CD8-positive, alpha-beta memory T cell (primary cell): ENCODE data around the gene TMPRSS5. TPM values are rescaled to one million over a fixed set of nuclear protein-coding genes. Genes with fewer than 3 reads are reported as not detected.
"Not testable (repeated sequence)": the region's sequence is repeated elsewhere in the genome, so short reads cannot be mapped to it uniquely, and the experiment has no call there.

Experiments
- CTCF ChIA-PET: fragments of 350-600 bp; sonication (Branson Sonifier 250); formaldehyde crosslinking; loops from one replicate; lab custom pipeline; 2021; ENCODE audit warnings: antibody characterized with exemption; lab: Charles Lee
- POLR2A ChIA-PET: fragments of 350-600 bp; sonication (Branson Sonifier 250); formaldehyde crosslinking; loops from one replicate; lab custom pipeline; 2021; ENCODE audit warnings: antibody characterized with exemption; lab: Charles Lee
- DNase-seq, 5 donors: peaks; one replicate each; pipeline versions ENCODE4 v3.0.0 to v3.0.0-alpha.2; 2020 to 2022; ENCODE audit warnings: mixed read lengths in 1 of 5
- H3K27ac ChIP-seq: one replicate; pipeline ENCODE4 v1.7.0; 2013; ENCODE audit warnings: low read depth, mild to moderate bottlenecking, low read length, moderate library complexity
- H3K27me3 ChIP-seq: 2 replicates; pipeline ENCODE4 v1.7.0; 2013; ENCODE audit warnings: low read length, mild to moderate bottlenecking; ENCODE audit not compliant: insufficient read depth, poor library complexity, severe bottlenecking
- H3K36me3 ChIP-seq: 2 replicates; pipeline ENCODE4 v1.7.0; 2013; ENCODE audit warnings: mild to moderate bottlenecking, low read length, moderate library complexity; ENCODE audit not compliant: insufficient read depth
- H3K4me1 ChIP-seq: 2 replicates; pipeline ENCODE4 v1.7.0; 2013; ENCODE audit warnings: mild to moderate bottlenecking, low read length, moderate library complexity; ENCODE audit not compliant: insufficient read depth
- H3K4me3 ChIP-seq: 2 replicates; pipeline ENCODE4 v1.7.0; 2013; ENCODE audit warnings: mild to moderate bottlenecking, low read length
- H3K9me3 ChIP-seq: 2 replicates; pipeline ENCODE4 v1.7.0; 2013; ENCODE audit warnings: mild to moderate bottlenecking, low read length
- H3K27ac Mint-ChIP-seq, 8 donors: one replicate each; pipeline ENCODE4 v1.8.0; 2020 to 2021; ENCODE audit warnings: mixed read lengths in 8 of 8, mild to moderate bottlenecking in 6 of 8, inconsistent platforms in 3 of 8, moderate library complexity in 3 of 8
- H3K27me3 Mint-ChIP-seq, 2 donors: one replicate each; pipeline ENCODE4 v1.8.0; 2020 to 2021; ENCODE audit warnings: mixed read lengths in 2 of 2, mild to moderate bottlenecking in 1 of 2, moderate library complexity in 1 of 2
- H3K36me3 Mint-ChIP-seq, 3 donors: one replicate each; pipeline ENCODE4 v1.8.0; 2020 to 2021; ENCODE audit warnings: mixed read lengths in 3 of 3, inconsistent platforms in 1 of 3, mild to moderate bottlenecking in 1 of 3
- H3K4me1 Mint-ChIP-seq, 3 donors: one replicate each; pipeline ENCODE4 v1.8.0; 2020 to 2021; ENCODE audit warnings: mixed read lengths in 3 of 3, inconsistent platforms in 1 of 3, mild to moderate bottlenecking in 1 of 3
- H3K4me3 Mint-ChIP-seq, 7 donors: one replicate each; pipeline ENCODE4 v1.8.0; 2020 to 2021; ENCODE audit warnings: mixed read lengths in 7 of 7, mild to moderate bottlenecking in 6 of 7, moderate library complexity in 4 of 7, inconsistent platforms in 2 of 7
- H3K9me3 Mint-ChIP-seq, 5 donors: one replicate each; pipeline ENCODE4 v1.8.0; 2020 to 2022; ENCODE audit warnings: mixed read lengths in 5 of 5, mild to moderate bottlenecking in 3 of 5, moderate library complexity in 2 of 5, inconsistent platforms in 1 of 5
- polyA plus RNA-seq: library from polyadenylated mRNA; unstranded; fragments of 300-500 nt; fragmentation: Illumina TruSeq; gene quantifications from one replicate; pipeline ENCODE4 v1.2.3, GENCODE V29; 2021
- total RNA-seq, 2 experiments: library from RNA; stranded (reverse); gene quantifications; one replicate each; pipeline ENCODE4 v1.2.3, GENCODE V29; 2021

TMPRSS5 gene
- total and polyA plus RNA-seq, 3 experiments from 2014 or later = 0.26 to 0.40 TPM; not detected in 1

DNA sequence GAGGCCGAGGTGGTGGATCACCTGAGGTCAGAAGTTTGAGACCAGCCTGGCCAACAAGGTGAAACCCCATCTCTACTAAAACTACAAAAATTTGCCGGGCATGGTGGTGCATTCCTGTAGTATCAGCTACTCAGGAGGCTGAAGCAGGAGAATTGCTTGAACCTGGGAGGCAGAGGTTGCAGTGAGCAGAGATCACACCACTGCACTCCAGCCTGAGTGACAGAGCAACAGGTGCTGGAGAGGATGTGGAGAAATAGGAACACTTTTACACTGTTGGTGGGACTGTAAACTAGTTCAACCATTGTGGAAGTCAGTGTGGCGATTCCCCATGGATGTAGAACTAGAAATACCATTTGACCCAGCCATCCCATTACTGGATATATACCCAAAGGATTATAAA, 34.2 kb downstream of the TMPRSS5 start:
- H3K27me3 ChIP-seq, H3K9me3 ChIP-seq, H3K9me3 Mint-ChIP-seq, H3K27ac ChIP-seq, DNase-seq, POLR2A ChIA-PET, H3K4me1 ChIP-seq, H3K36me3 ChIP-seq, H3K4me3 ChIP-seq, H3K27ac Mint-ChIP-seq, H3K4me1 Mint-ChIP-seq, H3K4me3 Mint-ChIP-seq, H3K36me3 Mint-ChIP-seq, CTCF ChIA-PET: not testable (repeated sequence)
- peaks cover 0 to 15% of the 10 kb centered on the region in 2 donors for H3K27me3 Mint-ChIP-seq

- no peak overlapping the region for H3K27ac ChIP-seq
- Mint-ChIP-seq H3K4me3 (no peak overlapping the region), H3K27ac (no peak overlapping the region), H3K27me3 (peaks cover 0 to 16% of the 10 kb centered on the region in 2 donors), H3K4me1 (no peaks in the 10 kb centered on the region), H3K36me3 (peaks cover 0 to 6% (median 0%) of the 10 kb centered on the region in 3 donors), H3K9me3 (peaks cover 7 to 17% (median 10%) of the 10 kb centered on the region in 5 donors)
- ChIA-PET CTCF (no interaction called here), POLR2A (no interaction called here)
- no peaks in the 10 kb centered on the region for H3K9me3 ChIP-seq
- no peak for DNase-seq
- no peak overlapping the region for H3K4me3 ChIP-seq
- no peaks in the 10 kb centered on the region for H3K36me3 ChIP-seq
- H3K27me3 ChIP-seq = no peaks in the 10 kb centered on the region
- no peaks in the 10 kb centered on the region for H3K4me1 ChIP-seq
Observed at GRCh38 chr11:113670831-113671215, 35.3 kb downstream of the TMPRSS5 start.

- ChIA-PET POLR2A (no interaction called here), CTCF (no interaction called here)
- no peaks in the 10 kb centered on the region for H3K36me3 ChIP-seq
- Mint-ChIP-seq H3K4me3 (no peak overlapping the region), H3K4me1 (no peaks in the 10 kb centered on the region), H3K27ac (no peak overlapping the region), H3K27me3 (peaks cover 3 to 16% of the 10 kb centered on the region in 2 donors), H3K9me3 (peaks cover 8 to 18% (median 10%) of the 10 kb centered on the region in 5 donors), H3K36me3 (peaks cover 0 to 6% (median 0%) of the 10 kb centered on the region in 3 donors)
- H3K4me3 ChIP-seq = no peak overlapping the region
- H3K4me1 ChIP-seq = no peaks in the 10 kb centered on the region
- no peaks in the 10 kb centered on the region for H3K9me3 ChIP-seq
- no peaks in the 10 kb centered on the region for H3K27me3 ChIP-seq
- no peak for DNase-seq
- no peak overlapping the region for H3K27ac ChIP-seq
Observed at GRCh38 chr11:113670149-113670830, 35.8 kb downstream of the TMPRSS5 start.

GRCh38 chr11:113668255-113668654, 37.9 kb downstream of the TMPRSS5 start:
- Mint-ChIP-seq H3K4me1 (no peaks in the 10 kb centered on the region), H3K9me3 (peaks cover 9 to 20% (median 14%) of the 10 kb centered on the region in 5 donors), H3K27ac (no peak overlapping the region), H3K36me3 (peaks cover 0 to 6% (median 0%) of the 10 kb centered on the region in 3 donors), H3K27me3 (peaks cover 5 to 19% of the 10 kb centered on the region in 2 donors), H3K4me3 (no peak overlapping the region)
- Histone ChIP-seq H3K36me3 (no peaks in the 10 kb centered on the region), H3K4me1 (no peaks in the 10 kb centered on the region), H3K4me3 (no peak overlapping the region), H3K9me3 (no peaks in the 10 kb centered on the region), H3K27ac (no peak overlapping the region), H3K27me3 (no peaks in the 10 kb centered on the region)
- ChIA-PET POLR2A (no interaction called here), CTCF (interaction anchor here (1.0 kb wide), 1 partner anchor 8 kb away, joined by 3 read pairs; no protein-coding TSS in a partner anchor)
- DNase-seq = no peak

DNA sequence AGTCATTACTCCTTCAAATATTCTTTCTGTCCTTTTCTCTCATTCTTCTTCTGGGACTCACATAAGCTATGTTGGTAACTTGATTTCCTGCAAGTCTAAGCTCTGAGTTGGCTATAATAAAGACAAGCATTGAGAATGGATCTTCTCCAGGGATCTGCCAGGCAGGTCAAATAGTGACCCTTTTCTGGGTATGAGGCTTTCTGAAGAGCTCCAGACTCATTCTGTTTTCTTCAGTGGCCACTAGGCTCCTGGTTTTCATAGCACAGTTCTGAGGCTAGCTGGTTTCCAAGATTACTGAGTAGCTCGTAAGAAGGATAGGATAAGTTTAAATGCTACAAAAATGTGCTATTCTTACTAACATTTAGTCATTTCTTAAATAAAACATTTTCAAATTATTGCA, 38.3 kb downstream of the TMPRSS5 start:
- DNase-seq = no peak
- no peak overlapping the region for H3K27ac ChIP-seq
- no peak overlapping the region for H3K4me3 ChIP-seq
- POLR2A ChIA-PET = no interaction called here
- no peaks in the 10 kb centered on the region for H3K4me1 ChIP-seq
- CTCF ChIA-PET = interaction anchor here (1.0 kb wide), 1 partner anchor 9 kb away, joined by 3 read pairs; no protein-coding TSS in a partner anchor
- H3K36me3 ChIP-seq = no peaks in the 10 kb centered on the region
- Mint-ChIP-seq H3K9me3 (peaks cover 9 to 20% (median 14%) of the 10 kb centered on the region in 5 donors), H3K36me3 (peaks cover 0 to 6% (median 0%) of the 10 kb centered on the region in 3 donors), H3K4me3 (no peak overlapping the region), H3K27me3 (peaks cover 5 to 16% of the 10 kb centered on the region in 2 donors), H3K27ac (no peak overlapping the region), H3K4me1 (no peaks in the 10 kb centered on the region)
- no peaks in the 10 kb centered on the region for H3K9me3 ChIP-seq
- no peaks in the 10 kb centered on the region for H3K27me3 ChIP-seq

- DNase-seq = no peak
- POLR2A ChIA-PET = no interaction called here
- Histone ChIP-seq H3K27ac (no peak overlapping the region), H3K9me3 (no peaks in the 10 kb centered on the region), H3K4me3 (no peak overlapping the region), H3K4me1 (no peaks in the 10 kb centered on the region), H3K27me3 (no peaks in the 10 kb centered on the region), H3K36me3 (no peaks in the 10 kb centered on the region)
- Mint-ChIP-seq H3K36me3 (peaks cover 0 to 6% (median 0%) of the 10 kb centered on the region in 3 donors), H3K9me3 (peaks cover 9 to 20% (median 14%) of the 10 kb centered on the region in 5 donors), H3K27ac (no peak overlapping the region), H3K4me3 (no peak overlapping the region), H3K27me3 (peaks cover 5 to 16% of the 10 kb centered on the region in 2 donors), H3K4me1 (no peaks in the 10 kb centered on the region)
- CTCF ChIA-PET = no interaction called here
Observed at GRCh38 chr11:113666584-113666983, 39.5 kb downstream of the TMPRSS5 start.

- peak overlapping the region; percentile 67 for H3K27ac ChIP-seq
- no peaks in the 10 kb centered on the region for H3K4me1 Mint-ChIP-seq
- no peak overlapping the region for H3K27ac Mint-ChIP-seq
- no peaks in the 10 kb centered on the region for H3K36me3 ChIP-seq
- H3K27me3 Mint-ChIP-seq = peaks cover 5 to 13% of the 10 kb centered on the region in 2 donors
- H3K36me3 Mint-ChIP-seq = peaks cover 0 to 6% (median 0%) of the 10 kb centered on the region in 3 donors
- POLR2A ChIA-PET = no interaction called here
- no peaks in the 10 kb centered on the region for H3K9me3 ChIP-seq
- DNase-seq = no peak
- peaks cover 9 to 20% (median 15%) of the 10 kb centered on the region in 5 donors for H3K9me3 Mint-ChIP-seq
- no peaks in the 10 kb centered on the region for H3K27me3 ChIP-seq
- no peak overlapping the region for H3K4me3 ChIP-seq
- H3K4me3 Mint-ChIP-seq = no peak overlapping the region
- H3K4me1 ChIP-seq = no peaks in the 10 kb centered on the region
- CTCF ChIA-PET = no interaction called here
Observed at GRCh38 chr11:113664981-113665710, 41.0 kb downstream of the TMPRSS5 start.
